Dedifferentiated amniotic fluid mesenchymal stem cell (primary cell): Measurements from ENCODE around the gene PCNX1.

Experiments
- DNase-seq: peaks from one replicate; pipeline ENCODE4 v3.0.0-alpha.2; 2016; ENCODE audit errors: extremely low spot score

The PCNX1 gene

GRCh38 chr14:71150737-71151136, 243.5 kb downstream of the PCNX1 start:
- no peak for DNase-seq

- DNase-seq: no peak
Observed at GRCh38 chr14:71155743-71156142, 248.5 kb downstream of the PCNX1 start.

GRCh38 chr14:71163050-71163841, 256.0 kb downstream of the PCNX1 start:
- DNase-seq: no peak

GRCh38 chr14:71163842-71164629, 256.8 kb downstream of the PCNX1 start:
- DNase-seq: no peak
